A673 (cell line): ENCODE results near the gene PCIF1. TPM values are rescaled to one million over a fixed set of nuclear protein-coding genes. Genes with fewer than 3 reads are reported as not detected.
A peak's percentile ranks its signal among the peaks of the same experiment; 100 is the strongest.

Experiments
- BruUV-seq: library from RNA; stranded (reverse); fragments of 400-500 nt; replicated peaks from 2 replicates; lab custom pipeline; 2021; lab: Mats Ljungman, UMichigan
- CTCF ChIA-PET: fragments of 300-600 bp; sonication (Branson Sonifier 250); formaldehyde crosslinking; loops from one replicate; lab custom pipeline; 2022; ENCODE audit warnings: antibody characterized with exemption; lab: Charles Lee
- POLR2A ChIA-PET: fragments of 300-600 bp; sonication (Branson Sonifier 250); formaldehyde crosslinking; loops from one replicate; lab custom pipeline; 2022; ENCODE audit warnings: antibody characterized with exemption; ENCODE audit not compliant: low non-redundant PET; lab: Charles Lee
- DNase-seq: peaks from one replicate; pipeline ENCODE4 v3.0.0-alpha.2; 2015; ENCODE audit warnings: low spot score
- H3K27ac ChIP-seq: fragments of 200-600 bp; sonication (generic); 2 replicates; pipeline ENCODE4 v1.5.1; 2016; ENCODE audit warnings: mixed run types, low read depth, mild to moderate bottlenecking, mixed read lengths, antibody characterized with exemption, low read length; ENCODE audit not compliant: poor library complexity, severe bottlenecking
- H3K27me3 ChIP-seq: fragments of 200-600 bp; sonication (generic); replicated peaks from 2 replicates; pipeline ENCODE4 v1.6.1; 2017; ENCODE audit warnings: mixed run types, low read depth, mild to moderate bottlenecking, mixed read lengths, antibody characterized with exemption, low read length; ENCODE audit not compliant: insufficient read depth, poor library complexity
- H3K36me3 ChIP-seq: fragments of 200-600 bp; sonication (generic); 2 replicates; pipeline ENCODE4 v1.6.1; 2016; ENCODE audit warnings: mixed run types, mild to moderate bottlenecking, mixed read lengths, antibody characterized with exemption, low read length; ENCODE audit not compliant: insufficient read depth, poor library complexity, severe bottlenecking
- H3K4me1 ChIP-seq: fragments of 200-600 bp; sonication (generic); 2 replicates; pipeline ENCODE4 v1.6.1; 2017; ENCODE audit warnings: mixed run types, mild to moderate bottlenecking, mixed read lengths, antibody characterized with exemption, low read length; ENCODE audit not compliant: insufficient read depth, poor library complexity, severe bottlenecking
- H3K4me3 ChIP-seq: fragments of 200-600 bp; sonication (generic); 2 replicates; pipeline ENCODE4 v1.5.1; 2016; ENCODE audit warnings: low read depth, mixed run types, mild to moderate bottlenecking, mixed read lengths, low read length; ENCODE audit not compliant: poor library complexity, severe bottlenecking
- H3K9me3 ChIP-seq: fragments of 200-600 bp; sonication (generic); 2 replicates; pipeline ENCODE4 v1.6.1; 2016; ENCODE audit warnings: mixed run types, low read depth, mild to moderate bottlenecking, mixed read lengths, antibody characterized with exemption, low read length; ENCODE audit not compliant: poor library complexity, severe bottlenecking
- EZH2 ChIP-seq: fragments of 200-600 bp; sonication (generic); IDR thresholded peaks from 2 replicates; pipeline ENCODE4 v1.6.1; 2017; ENCODE audit warnings: borderline replicate concordance, low read depth, mild to moderate bottlenecking, mixed read lengths, antibody characterized with exemption, low read length; ENCODE audit not compliant: poor library complexity, severe bottlenecking
- intact Hi-C: fragments of 100-400 bp; cut with micrococcal nuclease; formaldehyde crosslinking; loops from one replicate; pipeline ENCODE4 v1.10.0; 2022; ENCODE audit not compliant: unreplicated experiment
- total RNA-seq: library from RNA; stranded (reverse); gene quantifications from 2 replicates; pipeline ENCODE4 v1.2.3, GENCODE V29; 2021
- TF ChIP-seq, protein P1 (sequence below): fragments of 300-800, 200-600 bp; sonication (generic); conservative IDR thresholded peaks from 2 replicates; pipeline ENCODE4 v1.5.1; 2017; ENCODE audit warnings: low read depth, mild to moderate bottlenecking, antibody characterized with exemption, low read length, moderate library complexity, mixed read lengths

The PCIF1 gene
- total RNA-seq, 1 experiment from 2014 or later = 47.5 TPM

GRCh38 chr20:45892049-45892825 lies 42.2 kb upstream of the PCIF1 start:
- POLR2A ChIA-PET = no interaction called here
- intact Hi-C loops = loop anchor here (10.0 kb wide), 1 partner anchor 73 kb away; no protein-coding TSS in a partner anchor

DNA sequence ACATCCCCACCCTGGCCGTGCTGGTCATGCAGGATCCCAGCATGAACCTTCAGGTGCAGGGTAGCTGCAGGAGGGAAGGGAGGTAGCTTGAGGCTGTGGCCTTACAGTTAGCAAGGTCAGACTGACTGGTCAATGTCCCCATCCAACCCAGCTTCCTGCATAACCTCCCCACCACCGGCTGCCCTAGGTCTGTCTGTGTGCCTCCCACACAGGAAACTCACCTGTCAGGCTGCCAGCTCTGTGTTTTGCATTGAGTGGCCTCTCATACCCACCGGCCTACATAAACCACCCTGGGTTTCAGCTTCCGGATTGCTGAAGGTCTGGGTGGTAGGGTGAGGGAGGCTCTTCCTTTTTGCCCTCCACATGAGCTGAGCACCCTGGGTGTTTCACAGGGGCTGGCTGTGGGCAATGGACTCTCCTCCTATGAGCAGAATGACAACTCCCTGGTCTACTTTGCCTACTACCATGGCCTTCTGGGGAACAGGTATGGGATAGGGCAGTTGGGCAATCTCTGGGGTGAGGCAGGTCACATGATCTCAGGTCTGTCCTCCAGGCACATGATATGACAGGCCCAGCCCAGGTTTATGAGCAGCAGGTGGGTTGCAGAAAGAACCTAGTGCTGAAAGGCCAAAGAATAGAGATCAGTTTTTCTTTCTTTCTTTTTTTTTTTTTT lies 41.5 kb upstream of the PCIF1 start:
- Histone ChIP-seq H3K27ac (no peak overlapping the region), H3K9me3 (no peaks in the 10 kb centered on the region), H3K27me3 (no peaks in the 10 kb centered on the region), H3K36me3 (peaks cover 14% of the 10 kb centered on the region), H3K4me3 (no peak overlapping the region), H3K4me1 (peaks cover 8% of the 10 kb centered on the region)
- POLR2A ChIA-PET = no interaction called here
- CTCF ChIA-PET = no interaction called here
- DNase-seq = no peak
- intact Hi-C loops = loop anchor here (10.0 kb wide), 1 partner anchor 72 kb away; no protein-coding TSS in a partner anchor
- TSS peak; percentile 32 for BruUV-seq
- TF ChIP-seq, protein P1, sequence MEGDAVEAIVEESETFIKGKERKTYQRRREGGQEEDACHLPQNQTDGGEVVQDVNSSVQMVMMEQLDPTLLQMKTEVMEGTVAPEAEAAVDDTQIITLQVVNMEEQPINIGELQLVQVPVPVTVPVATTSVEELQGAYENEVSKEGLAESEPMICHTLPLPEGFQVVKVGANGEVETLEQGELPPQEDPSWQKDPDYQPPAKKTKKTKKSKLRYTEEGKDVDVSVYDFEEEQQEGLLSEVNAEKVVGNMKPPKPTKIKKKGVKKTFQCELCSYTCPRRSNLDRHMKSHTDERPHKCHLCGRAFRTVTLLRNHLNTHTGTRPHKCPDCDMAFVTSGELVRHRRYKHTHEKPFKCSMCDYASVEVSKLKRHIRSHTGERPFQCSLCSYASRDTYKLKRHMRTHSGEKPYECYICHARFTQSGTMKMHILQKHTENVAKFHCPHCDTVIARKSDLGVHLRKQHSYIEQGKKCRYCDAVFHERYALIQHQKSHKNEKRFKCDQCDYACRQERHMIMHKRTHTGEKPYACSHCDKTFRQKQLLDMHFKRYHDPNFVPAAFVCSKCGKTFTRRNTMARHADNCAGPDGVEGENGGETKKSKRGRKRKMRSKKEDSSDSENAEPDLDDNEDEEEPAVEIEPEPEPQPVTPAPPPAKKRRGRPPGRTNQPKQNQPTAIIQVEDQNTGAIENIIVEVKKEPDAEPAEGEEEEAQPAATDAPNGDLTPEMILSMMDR = no peak
- TF ChIP-seq EZH2 = no peak

More at GRCh38 chr20:45892049-45892825, 42.2 kb upstream of the PCIF1 start:
- peak; percentile 34 for DNase-seq
- Histone ChIP-seq H3K4me3 (peak overlapping the region; percentile 71), H3K9me3 (no peaks in the 10 kb centered on the region), H3K27me3 (no peaks in the 10 kb centered on the region), H3K4me1 (peaks cover 8% of the 10 kb centered on the region), H3K27ac (peak overlapping the region; percentile 69), H3K36me3 (peaks cover 7% of the 10 kb centered on the region)
- no TSS peak for BruUV-seq
- CTCF ChIA-PET = interaction anchor here (0.5 kb wide), 1 partner anchor 131 kb away, joined by 3 read pairs; no protein-coding TSS in a partner anchor
- no peak for TF ChIP-seq EZH2
- TF ChIP-seq, protein P1 = no peak

DNA sequence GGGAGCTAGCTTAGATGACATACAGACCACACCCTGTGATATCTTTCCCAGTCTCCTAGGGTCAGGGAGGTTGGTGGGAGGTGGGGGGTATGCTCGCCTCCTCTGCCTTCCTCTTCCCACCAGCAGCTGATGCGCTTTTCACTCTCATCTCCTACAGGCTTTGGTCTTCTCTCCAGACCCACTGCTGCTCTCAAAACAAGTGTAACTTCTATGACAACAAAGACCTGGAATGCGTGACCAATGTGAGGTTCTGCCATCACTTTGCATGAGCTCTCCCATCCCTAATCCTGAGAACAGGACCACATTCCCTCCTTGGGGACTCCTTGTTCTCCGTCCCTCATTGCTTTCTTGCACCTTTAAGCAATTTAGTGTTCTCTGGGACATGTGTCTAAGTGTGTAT lies 40.7 kb upstream of the PCIF1 start:
- Histone ChIP-seq H3K9me3 (no peaks in the 10 kb centered on the region), H3K4me3 (no peak overlapping the region), H3K27me3 (no peaks in the 10 kb centered on the region), H3K27ac (no peak overlapping the region), H3K4me1 (peaks cover 8% of the 10 kb centered on the region), H3K36me3 (peaks cover 21% of the 10 kb centered on the region)
- POLR2A ChIA-PET = no interaction called here
- peak; percentile 36 for DNase-seq
- CTCF ChIA-PET = no interaction called here
- intact Hi-C loops = loop anchor here (10.0 kb wide), 1 partner anchor 71 kb away; no protein-coding TSS in a partner anchor
- no TSS peak for BruUV-seq
- no peak for TF ChIP-seq EZH2
- TF ChIP-seq, protein P1 = no peak
